HG03064 (cell line): Measurements from ENCODE around the gene KLB.
A peak's percentile ranks its signal among the peaks of the same experiment; 100 is the strongest.
"Not testable (repeated sequence)": the region's sequence is repeated elsewhere in the genome, so short reads cannot be mapped to it uniquely, and the experiment has no call there.

Experiments used
- ATAC-seq: cut with Tn5 transposase; IDR thresholded peaks from one replicate; pipeline ENCODE4 v1.9.1; 2021; ENCODE audit warnings: low read depth; ENCODE audit not compliant: unreplicated experiment

KLB gene

DNA sequence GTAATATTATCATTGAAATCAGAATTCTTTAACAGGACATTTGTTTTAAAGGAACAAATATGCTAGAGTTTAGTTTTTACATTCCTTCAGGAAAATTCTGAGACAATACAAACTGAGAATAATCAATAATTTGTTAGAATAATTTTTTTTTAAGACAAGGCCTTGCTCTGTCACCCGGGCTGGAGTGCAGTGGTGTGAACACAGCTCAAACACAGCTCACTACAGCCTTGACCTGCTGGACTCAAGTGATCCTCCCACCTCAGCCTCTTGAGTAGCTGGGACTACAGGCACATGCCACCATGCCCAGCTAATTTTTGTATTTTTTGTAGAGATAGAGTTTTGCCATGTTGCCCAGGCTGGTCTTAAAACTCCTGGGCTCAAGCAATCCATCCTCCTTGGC, 18.6 kb downstream of the KLB start:
- not testable (repeated sequence) for ATAC-seq

DNA sequence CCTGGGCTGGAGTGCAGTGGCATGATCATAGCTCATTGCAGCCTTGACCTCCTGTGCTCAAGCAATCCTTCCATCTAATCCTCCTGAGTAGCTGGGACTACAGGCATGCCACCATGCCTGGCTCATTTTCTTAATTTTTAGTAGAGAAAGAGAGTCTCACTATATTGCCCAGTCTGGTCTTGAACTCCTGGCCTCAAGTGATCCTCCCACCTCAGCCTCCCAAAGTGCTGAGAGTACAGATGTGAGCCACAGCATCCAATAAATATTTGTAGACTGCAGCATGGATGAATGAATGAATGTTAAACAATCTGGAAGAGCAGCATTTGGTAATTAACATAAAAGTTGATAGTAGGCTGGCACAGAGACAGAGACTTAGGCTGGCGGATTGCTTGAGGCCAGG, 20.0 kb downstream of the KLB start:
- no peak for ATAC-seq

DNA sequence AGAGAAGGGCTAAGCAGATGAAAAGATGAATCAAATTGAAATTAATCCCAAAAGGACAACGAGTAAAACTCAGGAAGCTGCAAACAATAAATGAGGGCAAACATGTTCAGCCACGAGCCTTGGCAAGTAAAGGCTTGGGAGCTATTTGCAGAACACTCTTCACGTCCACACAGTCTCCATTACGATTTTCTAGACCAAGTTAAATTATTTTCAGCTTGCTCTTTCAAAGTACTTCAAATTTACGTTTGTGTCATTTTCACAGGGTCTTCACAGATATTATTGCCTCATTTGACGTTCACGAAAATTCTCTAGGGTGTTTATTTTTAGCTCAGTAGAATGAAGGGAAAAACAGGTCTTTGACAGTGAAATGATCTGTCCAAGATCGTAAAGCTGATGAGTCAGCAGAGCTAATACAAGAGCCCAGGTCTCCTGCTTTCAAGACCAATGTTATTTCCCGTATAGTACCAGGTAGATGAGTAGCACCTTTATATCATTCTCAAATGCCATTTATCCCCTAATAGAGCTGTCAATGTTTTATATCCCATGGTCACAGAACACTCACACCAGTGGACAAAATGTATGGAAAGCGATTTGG, 20.9 kb downstream of the KLB start:
- no peak for ATAC-seq

DNA sequence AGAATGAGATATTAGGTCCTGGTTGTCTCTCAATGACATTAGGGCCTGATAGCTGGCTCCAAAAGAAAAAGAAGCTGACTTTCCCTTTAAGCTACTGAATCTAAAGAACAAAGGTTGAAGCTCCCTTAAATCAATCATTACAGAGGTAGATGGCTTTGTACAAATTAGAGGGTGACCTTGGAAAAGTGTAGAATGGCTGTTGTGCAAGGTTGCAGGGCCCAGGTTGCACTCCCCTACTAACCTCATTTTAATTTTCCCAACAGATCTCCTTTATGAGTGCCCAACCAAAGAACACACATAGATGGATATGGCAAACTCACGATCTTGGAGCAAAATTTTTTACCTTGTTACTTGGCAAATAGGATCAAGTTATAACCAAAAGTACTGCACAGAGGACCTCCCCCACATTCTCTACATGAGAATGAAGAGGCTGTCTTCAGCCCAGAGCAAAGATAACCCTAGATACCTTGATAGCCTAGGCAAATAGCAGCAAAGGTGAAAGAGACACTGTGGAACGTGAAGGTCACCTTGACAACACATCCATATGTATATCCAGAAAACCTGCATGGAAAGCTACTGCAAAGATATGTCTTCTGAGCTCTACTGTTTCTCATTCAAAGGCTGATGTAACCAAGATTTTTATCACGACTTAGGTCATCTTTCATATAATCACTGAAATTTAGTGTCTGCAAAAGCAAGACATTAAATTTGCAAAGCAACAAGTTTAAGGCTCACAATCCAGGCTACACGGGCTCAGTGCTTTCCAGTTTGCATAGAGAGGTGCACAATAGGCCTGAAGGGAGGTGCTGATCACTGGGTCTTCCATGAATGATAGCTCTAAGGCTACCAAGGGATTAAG, 23.0 kb downstream of the KLB start:
- no peak for ATAC-seq

DNA sequence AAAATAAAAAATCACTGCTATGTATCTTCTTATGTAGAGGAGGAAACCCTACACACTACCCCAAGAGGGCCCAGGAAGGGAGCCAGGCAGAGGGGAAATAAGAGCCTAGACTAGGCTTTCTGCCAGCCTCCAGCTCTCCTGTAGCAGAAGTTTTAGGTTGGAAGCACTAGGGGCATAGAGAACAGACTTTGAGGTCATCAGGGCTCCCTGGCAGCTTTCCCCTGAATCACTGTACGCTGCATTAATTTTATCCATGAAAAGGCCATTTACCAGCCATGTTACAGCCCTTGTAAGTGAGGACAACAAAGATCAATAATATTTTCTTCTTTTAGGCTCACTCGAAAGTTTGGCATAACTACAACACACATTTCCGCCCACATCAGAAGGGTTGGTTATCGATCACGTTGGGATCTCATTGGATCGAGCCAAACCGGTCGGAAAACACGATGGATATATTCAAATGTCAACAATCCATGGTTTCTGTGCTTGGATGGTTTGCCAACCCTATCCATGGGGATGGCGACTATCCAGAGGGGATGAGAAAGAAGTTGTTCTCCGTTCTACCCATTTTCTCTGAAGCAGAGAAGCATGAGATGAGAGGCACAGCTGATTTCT, 27.3 kb downstream of the KLB start:
- ATAC-seq, result no peak

DNA sequence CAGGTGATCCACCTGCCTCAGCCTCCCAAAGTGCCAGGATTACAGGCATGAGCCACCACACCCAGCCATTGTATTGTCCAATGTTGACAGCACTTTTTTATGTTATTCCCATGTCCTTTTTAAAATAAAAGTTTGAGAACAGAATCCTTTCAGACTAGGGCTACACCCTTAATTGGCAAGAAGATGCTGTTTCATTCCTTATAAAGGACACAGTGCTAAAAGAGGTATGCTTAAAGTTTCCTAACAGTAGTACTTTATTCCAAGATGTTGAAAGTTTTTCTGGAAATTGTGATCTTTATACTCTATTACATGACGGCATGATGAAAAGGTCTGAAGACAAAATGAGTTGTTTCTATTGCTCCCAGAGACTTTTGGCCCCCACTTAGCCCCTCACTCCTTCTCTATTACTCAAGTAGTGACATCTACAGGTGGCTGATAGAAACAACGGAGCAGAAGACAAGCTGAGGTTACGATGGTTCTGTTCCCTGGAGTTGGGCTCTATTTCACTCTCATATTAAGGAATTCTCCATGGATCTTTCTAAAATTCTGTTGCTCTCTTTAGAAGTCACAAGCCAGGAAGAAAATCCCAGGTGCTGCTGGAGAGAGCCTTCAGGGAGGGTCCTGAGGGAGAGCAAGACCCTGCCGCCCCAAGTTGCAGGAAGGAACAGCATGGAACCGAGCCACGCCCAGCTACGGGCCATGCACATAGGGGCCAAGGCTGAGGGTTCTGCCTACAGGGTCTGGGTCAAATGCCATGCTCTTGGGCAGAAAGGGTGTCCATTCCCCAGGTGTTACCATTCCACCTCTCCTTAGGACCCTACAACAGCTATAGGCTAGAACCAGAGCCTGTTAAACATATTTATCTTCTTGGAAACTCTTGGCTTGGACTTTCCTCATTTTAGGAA, 29.2 kb downstream of the KLB start:
- ATAC-seq, result no peak

DNA sequence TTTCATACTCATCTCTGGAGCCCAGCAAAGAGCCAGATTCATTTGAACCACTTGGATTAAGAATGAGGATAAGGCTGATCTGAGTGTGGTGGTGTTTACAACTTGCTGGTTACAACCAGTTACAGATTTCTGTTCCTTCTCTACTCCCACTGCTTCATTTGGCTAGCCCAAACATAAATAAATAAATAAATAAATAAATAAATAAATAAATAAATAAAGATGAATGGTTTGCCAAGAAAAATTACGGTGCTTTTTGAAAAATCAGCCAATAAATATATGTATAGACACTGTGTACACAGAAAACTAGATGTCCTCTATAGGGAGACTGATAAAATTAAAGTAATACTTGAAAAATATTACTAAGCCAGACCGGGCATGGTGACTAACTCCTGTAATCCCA, 34.9 kb downstream of the KLB start:
- no peak for ATAC-seq

DNA sequence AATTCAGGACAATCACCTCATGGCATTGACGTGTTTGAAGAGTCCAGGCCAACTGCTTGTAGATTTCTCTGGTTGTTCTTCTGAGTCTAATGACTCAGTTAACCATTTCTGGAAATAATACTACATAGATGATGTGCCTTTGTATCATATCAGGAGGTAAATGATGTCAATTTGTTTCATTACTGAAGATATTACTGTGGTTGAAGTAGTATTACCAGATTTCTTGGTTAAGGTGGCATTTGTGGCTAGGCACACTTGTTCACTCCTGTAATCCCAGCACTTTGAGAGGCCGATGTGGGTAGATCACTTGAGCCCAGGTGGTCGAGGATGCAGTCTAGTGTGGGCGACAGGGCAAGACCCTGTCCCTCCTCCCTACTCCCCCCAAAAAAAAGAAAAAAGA, 36.3 kb downstream of the KLB start:
- no peak for ATAC-seq

DNA sequence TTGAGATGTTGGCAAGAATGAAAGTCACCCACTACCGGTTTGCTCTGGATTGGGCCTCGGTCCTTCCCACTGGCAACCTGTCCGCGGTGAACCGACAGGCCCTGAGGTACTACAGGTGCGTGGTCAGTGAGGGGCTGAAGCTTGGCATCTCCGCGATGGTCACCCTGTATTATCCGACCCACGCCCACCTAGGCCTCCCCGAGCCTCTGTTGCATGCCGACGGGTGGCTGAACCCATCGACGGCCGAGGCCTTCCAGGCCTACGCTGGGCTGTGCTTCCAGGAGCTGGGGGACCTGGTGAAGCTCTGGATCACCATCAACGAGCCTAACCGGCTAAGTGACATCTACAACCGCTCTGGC, 39.7 kb downstream of the KLB start:
- no peak for ATAC-seq

DNA sequence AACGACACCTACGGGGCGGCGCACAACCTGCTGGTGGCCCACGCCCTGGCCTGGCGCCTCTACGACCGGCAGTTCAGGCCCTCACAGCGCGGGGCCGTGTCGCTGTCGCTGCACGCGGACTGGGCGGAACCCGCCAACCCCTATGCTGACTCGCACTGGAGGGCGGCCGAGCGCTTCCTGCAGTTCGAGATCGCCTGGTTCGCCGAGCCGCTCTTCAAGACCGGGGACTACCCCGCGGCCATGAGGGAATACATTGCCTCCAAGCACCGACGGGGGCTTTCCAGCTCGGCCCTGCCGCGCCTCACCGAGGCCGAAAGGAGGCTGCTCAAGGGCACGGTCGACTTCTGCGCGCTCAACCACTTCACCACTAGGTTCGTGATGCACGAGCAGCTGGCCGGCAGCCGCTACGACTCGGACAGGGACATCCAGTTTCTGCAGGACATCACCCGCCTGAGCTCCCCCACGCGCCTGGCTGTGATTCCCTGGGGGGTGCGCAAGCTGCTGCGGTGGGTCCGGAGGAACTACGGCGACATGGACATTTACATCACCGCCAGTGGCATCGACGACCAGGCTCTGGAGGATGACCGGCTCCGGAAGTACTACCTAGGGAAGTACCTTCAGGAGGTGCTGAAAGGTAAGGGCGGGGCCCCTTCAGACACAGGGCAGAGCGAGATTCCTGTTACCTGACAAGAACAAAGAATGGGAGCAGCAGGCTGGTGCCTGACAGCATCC, 40.3 kb downstream of the KLB start:
- peak; percentile 66 for ATAC-seq

DNA sequence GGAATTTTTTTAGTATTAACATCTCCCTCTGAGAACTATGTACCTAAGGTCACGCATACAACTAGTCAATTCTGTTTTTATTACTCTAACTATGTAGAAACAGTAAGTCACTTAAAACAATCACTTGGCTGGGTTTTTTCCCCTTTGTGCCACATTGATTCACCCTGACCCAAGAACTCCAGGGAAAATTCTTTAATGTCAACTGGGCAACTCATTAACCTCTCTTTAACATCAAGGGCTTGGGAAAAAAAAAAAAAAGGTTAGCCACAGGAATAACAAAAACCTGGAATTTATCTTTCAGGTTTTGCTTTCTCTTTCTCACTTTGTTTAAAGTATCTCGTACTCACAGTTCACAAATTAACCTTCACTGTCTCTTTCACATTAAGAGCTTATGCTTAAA, 43.9 kb downstream of the KLB start:
- ATAC-seq, result no peak

DNA sequence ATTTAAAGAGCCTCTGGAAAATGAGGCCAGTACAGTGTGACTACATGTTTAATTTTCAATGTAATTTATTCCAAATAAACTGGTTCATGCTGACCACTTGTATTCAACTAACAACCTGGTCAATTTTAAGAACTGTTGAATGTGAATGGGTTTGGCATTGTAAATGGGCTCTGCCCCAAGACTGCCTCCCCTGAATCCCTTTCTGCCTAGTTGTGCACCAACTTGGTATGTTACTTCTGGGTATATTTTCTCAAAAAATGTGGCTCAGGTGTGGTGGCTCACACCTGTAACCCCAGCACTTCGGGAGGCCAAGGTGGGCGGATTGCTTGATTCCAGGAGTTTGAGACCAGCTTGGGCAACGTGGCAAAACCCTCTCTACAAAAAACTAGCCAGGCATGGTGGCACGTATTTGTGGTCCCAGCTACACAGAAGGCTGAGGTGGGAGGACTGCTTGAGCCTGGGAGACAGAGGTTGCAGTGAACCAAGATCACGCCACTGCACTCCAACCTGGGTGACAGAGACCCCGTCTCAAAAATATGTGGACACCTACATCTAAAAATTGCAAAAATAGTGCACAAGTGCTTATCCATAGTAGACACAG, 44.8 kb downstream of the KLB start:
- no peak for ATAC-seq

DNA sequence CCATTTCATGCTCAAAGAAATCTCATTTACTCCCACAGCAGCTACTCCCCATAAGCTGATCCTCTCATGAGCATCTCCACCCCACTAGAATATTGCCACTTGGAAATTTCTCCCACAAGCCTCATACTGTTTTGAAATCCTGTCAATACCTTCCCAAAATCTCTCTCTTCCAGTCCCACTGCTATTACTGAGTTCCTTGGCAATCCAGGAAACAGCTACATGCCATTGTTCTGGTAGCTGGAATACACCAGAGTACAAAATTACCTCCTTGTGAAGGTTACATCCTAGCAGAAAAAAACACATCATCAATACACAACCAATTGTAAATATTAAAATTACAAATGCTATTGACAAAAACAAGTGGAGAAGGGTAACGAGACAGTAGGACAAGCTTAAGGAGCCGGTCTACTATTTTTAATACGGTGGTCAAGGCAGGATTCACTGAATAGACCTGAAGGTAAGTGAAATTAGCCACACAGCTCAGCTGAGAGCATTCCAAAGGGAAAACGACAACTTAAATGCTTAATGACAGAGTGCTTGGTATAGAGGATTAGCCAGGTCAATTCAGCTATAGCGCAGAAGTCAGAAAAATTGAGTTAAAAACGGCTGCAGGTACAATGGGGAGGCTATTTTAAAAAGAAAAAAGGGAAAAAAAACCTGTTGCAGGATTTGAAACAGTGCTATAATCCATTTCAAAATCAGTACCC, 45.6 kb downstream of the KLB start:
- ATAC-seq, result no peak

DNA sequence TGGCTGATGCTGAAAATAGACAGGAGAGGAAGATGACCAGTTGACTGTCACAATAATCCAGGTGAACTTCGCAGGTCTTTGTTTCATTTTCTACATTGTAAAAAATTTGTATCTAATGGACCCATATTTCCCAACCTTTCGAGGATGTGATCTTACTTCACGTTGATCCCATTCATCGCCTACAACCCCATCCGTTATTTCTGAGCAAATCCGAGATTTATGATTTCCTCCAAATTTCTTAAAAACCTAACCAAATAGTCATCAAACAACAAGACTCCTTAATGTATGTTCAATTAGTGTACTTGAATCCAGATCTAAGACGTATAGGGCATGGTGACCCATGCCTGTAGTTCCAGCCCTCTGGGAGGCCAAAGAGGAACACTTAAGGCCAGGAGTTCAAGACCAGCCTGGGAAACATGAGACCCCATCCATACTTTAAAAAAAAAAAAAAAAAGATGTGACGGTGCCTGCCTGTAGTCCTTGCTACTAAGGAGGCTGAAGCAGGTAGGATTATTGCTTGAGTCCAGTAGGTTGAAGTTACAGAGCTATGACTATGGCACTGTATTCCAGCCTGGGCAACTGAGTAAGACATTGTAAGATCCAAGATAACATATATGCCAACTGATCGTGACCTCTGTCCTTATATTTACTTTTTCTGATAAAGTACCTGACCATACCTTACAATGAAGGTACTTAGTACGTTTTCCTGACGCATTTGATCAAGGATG, 46.3 kb downstream of the KLB start:
- ATAC-seq, result no peak

DNA sequence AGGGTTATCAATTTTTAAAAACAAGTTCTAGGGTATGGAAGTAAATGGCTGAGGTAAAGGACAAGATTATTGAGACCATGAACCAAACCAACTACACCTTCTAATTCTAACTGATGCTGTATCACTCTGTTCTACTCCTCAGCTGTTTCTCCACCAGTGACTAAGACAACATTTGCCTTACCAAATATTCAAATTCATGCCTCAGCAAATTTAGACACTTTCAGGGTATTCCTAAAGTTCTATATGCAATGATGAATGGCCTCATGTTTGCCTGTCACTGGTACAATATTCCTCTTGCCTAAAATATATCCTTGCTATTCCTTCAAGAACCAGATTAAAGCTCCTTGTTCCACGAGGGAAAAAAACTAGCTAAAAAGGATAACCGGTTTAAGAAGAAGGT, 47.0 kb downstream of the KLB start:
- ATAC-seq, result no peak

DNA sequence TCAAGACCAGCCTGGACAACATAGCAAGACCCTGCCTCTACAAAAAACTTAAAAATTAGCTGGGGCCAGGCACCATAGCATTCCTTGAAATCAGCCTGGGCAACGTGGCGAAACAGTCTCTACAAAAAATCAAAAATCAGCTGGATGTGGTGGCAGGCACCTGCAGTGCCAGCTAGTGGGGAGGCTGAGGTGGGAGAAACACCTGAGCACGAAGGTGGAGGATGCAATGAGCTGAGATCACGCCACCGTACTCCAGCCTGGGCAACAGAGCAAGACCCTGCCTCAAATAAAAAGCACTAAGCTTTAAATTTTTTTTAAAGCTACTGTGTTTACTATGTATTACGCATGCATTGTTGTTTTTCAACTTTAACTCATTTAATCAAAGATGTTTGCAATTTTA, 48.8 kb downstream of the KLB start:
- ATAC-seq, result no peak

DNA sequence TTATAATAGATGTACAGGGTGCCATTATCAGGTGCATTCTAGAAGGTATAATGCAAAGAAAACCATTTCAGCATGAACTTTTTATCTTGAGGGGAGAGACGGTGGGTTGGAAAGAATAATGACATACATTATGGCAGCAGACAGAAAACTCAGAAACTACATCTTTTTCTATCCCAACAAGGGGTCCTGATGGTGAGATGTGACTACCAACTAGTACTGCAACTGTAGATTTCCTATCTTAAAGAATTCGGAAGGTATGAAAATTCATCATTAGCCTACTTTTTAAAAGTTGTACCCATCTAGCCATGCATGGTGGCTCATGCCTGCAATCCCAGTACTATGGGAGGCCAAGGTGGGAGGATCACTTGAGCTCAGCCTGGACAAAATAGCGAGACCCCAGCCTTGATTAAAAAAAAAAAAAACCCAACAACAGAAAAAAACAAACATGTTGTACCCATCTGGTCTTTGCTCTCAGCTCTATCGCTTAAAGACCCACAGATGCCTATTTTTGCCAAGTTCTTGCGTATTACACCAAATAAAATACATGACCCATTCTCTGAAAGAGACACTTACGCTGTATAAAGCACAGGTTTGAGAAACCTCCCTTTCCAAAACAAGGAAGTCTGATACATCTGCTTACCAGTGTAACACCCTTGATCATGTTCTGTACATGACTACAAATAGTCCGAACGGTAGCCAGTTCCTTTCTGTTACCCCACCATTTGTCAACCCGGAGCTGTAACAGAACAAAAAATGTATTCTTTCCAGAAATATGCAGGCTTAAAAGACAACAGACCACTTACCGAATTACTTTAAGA, 50.4 kb downstream of the KLB start:
- ATAC-seq, result no peak

DNA sequence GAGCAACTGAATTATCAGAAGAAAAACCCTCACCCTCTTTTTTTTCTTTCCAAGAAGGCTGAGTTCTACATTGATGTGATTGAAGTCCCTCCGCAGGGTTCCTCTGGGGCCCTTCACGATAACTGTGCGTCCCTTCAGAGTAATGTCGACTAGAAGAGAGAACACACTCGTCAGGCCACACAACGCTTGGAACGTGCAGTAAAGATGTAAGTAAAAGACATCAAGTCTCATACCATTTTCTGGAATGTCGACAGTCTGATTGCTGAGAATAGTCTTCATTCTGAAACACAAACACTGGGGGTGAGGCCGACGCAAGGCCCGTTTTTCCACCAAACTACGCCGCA, 51.4 kb downstream of the KLB start:
- not testable (repeated sequence) for ATAC-seq
